HUDEP-2 (cell line): ENCODE results near the gene UPF3A.
"Not testable (repeated sequence)": the region's sequence is repeated elsewhere in the genome, so short reads cannot be mapped to it uniquely, and the experiment has no call there.

Experiments used
- DNase-seq, 76 experiments: peaks; one replicate each; lab custom pipeline; 2025; ENCODE audit not compliant: unreplicated experiment in 76 of 76; lab: John Stamatoyannopoulos, UW

Gene UPF3A

DNA sequence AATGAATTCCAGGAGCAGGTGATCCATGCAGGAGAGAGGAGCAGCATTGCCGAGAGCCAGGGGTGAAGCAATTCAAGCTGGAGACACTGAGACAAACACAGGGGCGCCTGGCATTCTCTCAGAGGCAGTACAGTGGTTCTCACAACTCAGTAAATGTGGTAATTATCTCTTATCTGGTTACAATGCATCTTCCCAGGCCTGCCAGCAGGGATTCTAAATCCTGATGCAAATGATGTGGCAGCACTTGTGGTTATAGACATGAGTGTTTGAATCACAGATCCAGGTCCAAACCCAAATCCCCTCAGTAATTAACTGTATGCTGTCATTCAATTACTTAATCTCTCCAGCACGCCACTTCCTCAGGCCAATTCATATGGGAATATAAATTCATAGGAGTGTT is 52.5 kb downstream of the UPF3A start:
- DNase-seq, result not testable (repeated sequence)

DNA sequence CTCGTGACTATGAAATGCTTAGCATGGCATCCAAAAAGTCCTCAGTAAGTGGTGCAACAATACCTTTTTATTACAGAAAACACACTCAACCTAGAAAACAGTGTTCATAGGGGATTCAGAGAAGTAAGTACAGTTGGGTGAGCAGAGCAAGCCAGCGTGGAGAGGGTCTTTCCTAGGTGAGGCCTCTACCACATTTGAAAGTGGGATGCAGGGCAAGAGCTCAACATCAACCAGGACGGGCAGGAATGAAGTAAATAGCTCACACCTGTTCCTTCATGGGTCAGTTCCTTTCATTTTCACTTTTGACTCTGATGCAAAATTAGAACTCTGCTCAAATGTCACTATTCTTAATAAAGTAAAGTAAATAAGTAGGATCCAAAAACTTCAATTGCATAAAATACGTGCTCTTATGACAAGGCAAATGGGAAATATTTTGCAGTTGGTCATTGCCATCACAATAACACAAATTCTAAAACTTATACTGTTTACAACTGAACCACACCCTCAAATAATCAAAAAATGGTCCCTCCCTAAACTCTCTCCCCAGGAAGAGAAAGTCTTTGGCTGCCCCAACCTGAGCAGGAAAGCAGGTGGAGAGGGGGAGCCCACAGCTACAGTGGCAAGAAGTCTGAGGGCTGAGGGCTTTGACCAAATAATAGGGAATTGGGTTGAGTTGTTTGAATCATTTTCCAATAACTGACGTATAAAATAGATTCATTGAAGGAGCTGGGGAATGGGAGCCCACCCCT is 53.1 kb downstream of the UPF3A start:
- no peak for DNase-seq

- DNase-seq, result not testable (repeated sequence)
Measured at GRCh38 chr13:114336457-114336856, 55.1 kb downstream of the UPF3A start.

DNA sequence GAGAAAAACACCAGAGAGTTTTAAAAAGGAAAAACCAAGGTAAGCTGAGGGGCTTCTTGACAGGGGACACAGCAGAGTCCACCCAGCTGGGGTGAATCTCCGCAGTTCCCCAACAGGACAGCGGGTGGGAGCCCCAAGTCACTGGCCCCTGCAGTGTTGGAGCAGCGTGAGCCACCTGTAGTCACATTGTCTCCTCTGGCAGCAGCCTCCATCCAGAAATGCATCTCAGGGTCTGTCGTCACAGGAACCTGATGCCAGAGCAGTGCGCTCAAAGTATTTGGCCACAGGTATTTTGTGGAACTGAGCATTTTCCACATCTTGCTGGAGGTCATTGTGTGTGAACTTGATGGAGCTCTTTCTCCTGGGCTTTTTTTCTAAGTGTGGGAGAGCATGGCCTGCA is 57.6 kb downstream of the UPF3A start:
- DNase-seq, result no peak

DNA sequence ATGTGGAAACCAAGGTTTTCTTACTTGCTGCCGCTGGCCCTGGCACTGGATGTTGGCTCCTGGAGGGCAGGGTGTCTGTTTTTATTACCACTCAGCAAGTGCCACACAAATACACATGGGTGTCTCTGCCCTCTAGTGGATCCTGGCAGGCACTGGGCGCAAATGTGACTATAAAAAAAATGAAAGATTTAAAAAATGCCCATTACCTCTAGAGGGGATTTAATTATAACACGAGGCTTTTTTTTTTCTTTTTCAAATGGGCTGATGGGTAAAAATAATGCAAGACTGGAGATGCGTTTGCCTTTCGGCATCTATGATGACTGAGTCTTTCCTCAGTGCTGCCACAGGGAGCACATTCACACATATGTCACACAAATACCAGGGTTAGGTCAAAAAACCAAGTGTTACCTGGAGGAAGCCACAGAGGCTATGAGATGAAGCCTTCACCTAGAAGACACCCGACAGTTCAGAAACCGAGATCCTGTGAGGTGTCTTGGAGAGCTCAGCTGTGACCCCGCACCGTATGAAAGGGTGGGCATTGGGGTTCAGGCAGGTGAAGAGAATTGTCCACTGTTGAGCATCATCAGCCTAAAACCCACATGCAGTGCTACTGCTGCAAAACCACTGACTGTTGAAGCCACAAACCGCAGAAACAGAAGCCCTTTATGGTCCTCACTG is 58.6 kb downstream of the UPF3A start:
- DNase-seq, result peak in 61 of 76 experiments; percentile 4 to 73 (median 43)

GRCh38 chr13:114341003-114341777 is 59.8 kb downstream of the UPF3A start:
- DNase-seq, result no peak

DNA sequence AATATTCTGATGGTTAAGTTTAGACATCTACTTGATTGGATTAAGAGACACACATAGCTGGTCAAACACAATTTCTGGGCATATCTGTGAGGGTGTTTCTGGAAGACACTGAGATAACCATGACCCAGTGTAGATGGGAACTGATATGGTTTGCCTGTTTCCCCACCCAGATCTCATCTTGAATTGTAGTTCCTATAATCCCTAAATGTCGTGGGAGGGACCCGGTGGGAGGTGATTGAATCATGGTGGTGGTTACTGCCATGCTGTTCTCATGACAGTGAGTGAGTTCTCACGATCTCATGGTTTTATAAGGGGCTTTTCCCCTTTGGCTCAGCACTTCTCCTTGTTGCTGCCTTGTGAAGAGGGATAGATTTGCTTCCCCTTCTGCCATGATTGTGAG is 65.9 kb downstream of the UPF3A start:
- not testable (repeated sequence) for DNase-seq

DNA sequence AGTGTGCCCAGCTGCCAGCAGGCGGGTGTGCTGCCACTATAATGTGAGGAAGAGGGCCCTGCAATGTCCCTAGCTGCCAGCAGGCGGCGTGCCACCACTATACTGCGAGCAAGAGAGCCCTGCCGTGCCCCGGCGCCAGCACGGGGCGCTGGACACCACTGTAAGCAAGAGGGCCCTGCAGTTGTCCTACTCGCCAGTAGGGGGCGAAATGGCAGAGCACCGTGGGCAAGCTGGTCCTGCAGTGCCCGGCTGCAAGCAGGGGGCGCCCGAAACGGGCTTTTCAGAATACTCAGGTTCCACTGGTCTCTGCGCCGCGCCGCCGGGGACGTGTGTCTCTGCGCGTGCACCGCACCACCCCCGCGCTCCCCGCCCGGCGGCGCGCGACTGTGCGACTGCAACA is 71.4 kb downstream of the UPF3A start:
- DNase-seq, result peak in 11 of 76 experiments; percentile 10 to 28 (median 18)

DNA sequence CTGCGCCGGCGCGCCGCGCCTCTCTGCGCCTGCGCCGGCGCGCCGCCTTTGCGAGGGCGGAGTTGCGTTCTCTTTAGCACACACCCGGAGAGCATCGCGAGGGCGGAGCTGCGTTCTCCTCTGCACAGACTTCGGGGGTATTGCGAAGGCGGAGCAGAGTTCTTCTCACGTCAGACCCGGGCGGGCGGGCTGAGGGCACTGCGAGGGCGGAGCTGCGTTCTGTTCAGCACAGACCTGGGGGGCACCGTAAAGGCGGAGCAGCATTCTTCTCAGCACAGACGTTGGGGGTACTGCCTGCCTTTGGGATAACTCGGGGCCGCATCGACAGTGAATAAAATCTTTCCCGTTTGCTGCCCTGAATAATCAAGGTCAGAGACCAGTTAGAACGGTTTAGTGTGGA is 72.0 kb downstream of the UPF3A start:
- DNase-seq, result not testable (repeated sequence)
